Activated CD8-positive, alpha-beta T cell treated with anti-CD3 and anti-CD28 coated beads, Interleukin-2, amount 10 ng/mL, durations not matched to agents 7 days and 5 days (primary cell): ENCODE results near the gene MINDY4B. TPM values are rescaled to one million over a fixed set of nuclear protein-coding genes. Genes with fewer than 3 reads are reported as not detected.
"Not testable (repeated sequence)": the region's sequence is repeated elsewhere in the genome, so short reads cannot be mapped to it uniquely, and the experiment has no call there.

Experiments used
- ATAC-seq: fragments of 150-1000 bp; cut with Tn5 transposase; one replicate; pipeline ENCODE4 v1.10.0; 2021; ENCODE audit warnings: moderate library complexity
- CTCF ChIA-PET: fragments of 350-600 bp; sonication (Branson Sonifier 250); formaldehyde crosslinking; loops from one replicate; lab custom pipeline; 2021; ENCODE audit warnings: antibody characterized with exemption; lab: Charles Lee
- POLR2A ChIA-PET: fragments of 350-600 bp; sonication (Branson Sonifier 250); formaldehyde crosslinking; loops from one replicate; lab custom pipeline; 2021; ENCODE audit warnings: antibody characterized with exemption; lab: Charles Lee
- DNase-seq: peaks from one replicate; pipeline ENCODE4 v3.0.0-alpha.2; 2020
- H3K27ac Mint-ChIP-seq: one replicate; pipeline ENCODE4 v1.8.0; 2021; ENCODE audit warnings: mild to moderate bottlenecking, mixed read lengths
- H3K27me3 Mint-ChIP-seq: one replicate; pipeline ENCODE4 v1.8.0; 2021; ENCODE audit warnings: low read depth, mixed read lengths
- H3K36me3 Mint-ChIP-seq: one replicate; pipeline ENCODE4 v1.8.0; 2021; ENCODE audit warnings: low read depth, mixed read lengths
- H3K4me1 Mint-ChIP-seq: one replicate; pipeline ENCODE4 v1.8.0; 2021; ENCODE audit warnings: low read depth, mixed read lengths
- H3K4me3 Mint-ChIP-seq: one replicate; pipeline ENCODE4 v1.8.0; 2021; ENCODE audit warnings: mild to moderate bottlenecking, mixed read lengths
- H3K9me3 Mint-ChIP-seq: one replicate; pipeline ENCODE4 v1.8.0; 2022; ENCODE audit warnings: mixed read lengths; ENCODE audit not compliant: insufficient read depth
- total RNA-seq, 2 experiments: library from RNA; stranded (reverse); gene quantifications; one replicate each; pipeline ENCODE4 v1.2.3, GENCODE V29; 2021

The MINDY4B gene
- total RNA-seq, 2 experiments from 2014 or later, result not detected

- DNase-seq, result no peak
- POLR2A ChIA-PET, result interaction anchor here (1.2 kb wide), 1 partner anchor 1780 kb away, joined by 3 read pairs; no protein-coding TSS in a partner anchor
- peaks cover 18% of the 10 kb centered on the region for H3K27me3 Mint-ChIP-seq
- H3K4me1 Mint-ChIP-seq, result no peaks in the 10 kb centered on the region
- H3K36me3 Mint-ChIP-seq, result no peaks in the 10 kb centered on the region
- ATAC-seq, result no peak
- CTCF ChIA-PET, result no interaction called here
- no peak overlapping the region for H3K27ac Mint-ChIP-seq
- H3K9me3 Mint-ChIP-seq, result no peaks in the 10 kb centered on the region
- H3K4me3 Mint-ChIP-seq, result no peak overlapping the region
Observed at GRCh38 chr3:150871192-150871591, 34.0 kb downstream of the MINDY4B start.

GRCh38 chr3:150870406-150870805 is 34.8 kb downstream of the MINDY4B start:
- no peak for ATAC-seq
- peaks cover under 1% of the 10 kb centered on the region for H3K4me1 Mint-ChIP-seq
- H3K4me3 Mint-ChIP-seq, result no peak overlapping the region

GRCh38 chr3:150868282-150868681 is 37.0 kb downstream of the MINDY4B start:
- H3K4me3 Mint-ChIP-seq, result no peak overlapping the region
- ChIA-PET CTCF (interaction anchor here (2.6 kb wide), 1 partner anchor 81 kb away, joined by 11 read pairs; no protein-coding TSS in a partner anchor), POLR2A (no interaction called here)
- ATAC-seq, result no peak
- H3K36me3 Mint-ChIP-seq, result no peaks in the 10 kb centered on the region
- peaks cover 2% of the 10 kb centered on the region for H3K4me1 Mint-ChIP-seq
- peaks cover 24% of the 10 kb centered on the region for H3K27me3 Mint-ChIP-seq
- DNase-seq, result no peak
- no peaks in the 10 kb centered on the region for H3K9me3 Mint-ChIP-seq
- H3K27ac Mint-ChIP-seq, result no peak overlapping the region

More at GRCh38 chr3:150870406-150870805, 34.8 kb downstream of the MINDY4B start:
- no peaks in the 10 kb centered on the region for H3K36me3 Mint-ChIP-seq
- no peaks in the 10 kb centered on the region for H3K9me3 Mint-ChIP-seq
- ChIA-PET CTCF (interaction anchor here (1.7 kb wide), 1 partner anchor 83 kb away, joined by 4 read pairs; no protein-coding TSS in a partner anchor), POLR2A (no interaction called here)
- H3K27ac Mint-ChIP-seq, result no peak overlapping the region
- DNase-seq, result no peak
- peaks cover 14% of the 10 kb centered on the region for H3K27me3 Mint-ChIP-seq

- peaks cover 2% of the 10 kb centered on the region for H3K4me1 Mint-ChIP-seq
- H3K4me3 Mint-ChIP-seq, result no peak overlapping the region
- ATAC-seq (no peak), DNase-seq (no peak)
- POLR2A ChIA-PET, result no interaction called here
- H3K9me3 Mint-ChIP-seq, result no peaks in the 10 kb centered on the region
- H3K36me3 Mint-ChIP-seq, result no peaks in the 10 kb centered on the region
- peaks cover 27% of the 10 kb centered on the region for H3K27me3 Mint-ChIP-seq
- H3K27ac Mint-ChIP-seq, result no peak overlapping the region
- CTCF ChIA-PET, result interaction anchor here (2.6 kb wide), 1 partner anchor 80 kb away, joined by 11 read pairs; no protein-coding TSS in a partner anchor
Observed at GRCh38 chr3:150867434-150867833, 37.8 kb downstream of the MINDY4B start.

- ATAC-seq, DNase-seq, H3K27ac Mint-ChIP-seq, H3K9me3 Mint-ChIP-seq, H3K4me3 Mint-ChIP-seq, H3K36me3 Mint-ChIP-seq, H3K4me1 Mint-ChIP-seq: not testable (repeated sequence)
- peaks cover 28% of the 10 kb centered on the region for H3K27me3 Mint-ChIP-seq
- ChIA-PET POLR2A (interaction anchor here (1.0 kb wide), 1 partner anchor 319 kb away, joined by 4 read pairs; no protein-coding TSS in a partner anchor), CTCF (interaction anchor here (1.0 to 3.4 kb wide), 9 partner anchors 16 to 336 kb away, joined by 3 to 25 read pairs (median 6); partner anchors contain the start of gene SIAH2)
Observed at GRCh38 chr3:150863921-150864320, 41.3 kb downstream of the MINDY4B start.

GRCh38 chr3:150861851-150862250 is 43.4 kb downstream of the MINDY4B start:
- CTCF ChIA-PET, result interaction anchor here (3.4 kb wide), 1 partner anchor 140 kb away, joined by 25 read pairs; no protein-coding TSS in a partner anchor
- Mint-ChIP-seq H3K9me3 (no peaks in the 10 kb centered on the region), H3K27me3 (peaks cover 26% of the 10 kb centered on the region), H3K27ac (no peak overlapping the region), H3K4me1 (peaks cover 2% of the 10 kb centered on the region), H3K36me3 (no peaks in the 10 kb centered on the region), H3K4me3 (no peak overlapping the region)
- DNase-seq, result no peak
- no peak for ATAC-seq
- POLR2A ChIA-PET, result no interaction called here

GRCh38 chr3:150857936-150858335 is 47.3 kb downstream of the MINDY4B start:
- peaks cover 12% of the 10 kb centered on the region for H3K27me3 Mint-ChIP-seq
- DNase-seq, H3K4me1 Mint-ChIP-seq, ATAC-seq, H3K4me3 Mint-ChIP-seq, H3K36me3 Mint-ChIP-seq, H3K9me3 Mint-ChIP-seq, POLR2A ChIA-PET, H3K27ac Mint-ChIP-seq: not testable (repeated sequence)
- CTCF ChIA-PET, result interaction anchor here (0.6 kb wide), 1 partner anchor 710 kb away, joined by 3 read pairs; no protein-coding TSS in a partner anchor

GRCh38 chr3:150850191-150850590 is 55.0 kb downstream of the MINDY4B start:
- H3K9me3 Mint-ChIP-seq, result no peaks in the 10 kb centered on the region
- H3K4me3 Mint-ChIP-seq, result no peak overlapping the region
- no peaks in the 10 kb centered on the region for H3K4me1 Mint-ChIP-seq
- no peak for DNase-seq
- peaks cover 2% of the 10 kb centered on the region for H3K27me3 Mint-ChIP-seq
- H3K27ac Mint-ChIP-seq, result no peak overlapping the region
- ATAC-seq, result no peak
- no peaks in the 10 kb centered on the region for H3K36me3 Mint-ChIP-seq
- ChIA-PET CTCF (no interaction called here), POLR2A (no interaction called here)

GRCh38 chr3:150848864-150849263 is 56.4 kb downstream of the MINDY4B start:
- ChIA-PET CTCF (no interaction called here), POLR2A (no interaction called here)
- Mint-ChIP-seq H3K27me3 (peaks cover 4% of the 10 kb centered on the region), H3K4me3 (no peak overlapping the region), H3K4me1 (no peaks in the 10 kb centered on the region), H3K27ac (no peak overlapping the region), H3K9me3 (no peaks in the 10 kb centered on the region), H3K36me3 (no peaks in the 10 kb centered on the region)
- DNase-seq (no peak), ATAC-seq (no peak)

- DNase-seq (no peak), ATAC-seq (no peak)
- CTCF ChIA-PET, result interaction anchor here (1.0 to 1.2 kb wide), 2 partner anchors 17 to 59 kb away, joined by 3 to 4 read pairs; no protein-coding TSS in a partner anchor
- no peaks in the 10 kb centered on the region for H3K36me3 Mint-ChIP-seq
- no peak overlapping the region for H3K27ac Mint-ChIP-seq
- POLR2A ChIA-PET, result no interaction called here
- no peaks in the 10 kb centered on the region for H3K4me1 Mint-ChIP-seq
- H3K4me3 Mint-ChIP-seq, result no peak overlapping the region
- H3K27me3 Mint-ChIP-seq, result peaks cover 10% of the 10 kb centered on the region
- no peaks in the 10 kb centered on the region for H3K9me3 Mint-ChIP-seq
Observed at GRCh38 chr3:150847433-150847832, 57.8 kb downstream of the MINDY4B start.

GRCh38 chr3:150844484-150844883 is 60.8 kb downstream of the MINDY4B start:
- DNase-seq, result no peak
- CTCF ChIA-PET, result interaction anchor here (1.2 to 1.3 kb wide), 2 partner anchors 14 to 123 kb away, joined by 4 read pairs; no protein-coding TSS in a partner anchor
- H3K27ac Mint-ChIP-seq, result no peak overlapping the region
- no peak overlapping the region for H3K4me3 Mint-ChIP-seq
- POLR2A ChIA-PET, result no interaction called here
- H3K4me1 Mint-ChIP-seq, result no peaks in the 10 kb centered on the region
- peaks cover 10% of the 10 kb centered on the region for H3K27me3 Mint-ChIP-seq
- ATAC-seq, result no peak
- H3K36me3 Mint-ChIP-seq, result no peaks in the 10 kb centered on the region
- H3K9me3 Mint-ChIP-seq, result no peaks in the 10 kb centered on the region

GRCh38 chr3:150843241-150843640 is 62.0 kb downstream of the MINDY4B start:
- Mint-ChIP-seq H3K27ac (no peak overlapping the region), H3K4me3 (no peak overlapping the region), H3K9me3 (no peaks in the 10 kb centered on the region), H3K36me3 (no peaks in the 10 kb centered on the region), H3K4me1 (no peaks in the 10 kb centered on the region), H3K27me3 (peaks cover 16% of the 10 kb centered on the region)
- POLR2A ChIA-PET, result no interaction called here
- CTCF ChIA-PET, result interaction anchor here (1.3 kb wide), 1 partner anchor 12 kb away, joined by 4 read pairs; no protein-coding TSS in a partner anchor
- DNase-seq (no peak), ATAC-seq (no peak)
